Left ventricle myocardium inferior (tissue), 1 donor: ENCODE measurements around the gene FTO. TPM values are rescaled to one million over a fixed set of nuclear protein-coding genes. Genes with fewer than 3 reads are reported as not detected.

ENCODE experiments used
- DNase-seq: peaks from one replicate; pipeline ENCODE4 v3.0.0-alpha.2; 2020
- H3K27ac ChIP-seq: fragments of 200-600 bp; replicated peaks from 2 replicates; pipeline ENCODE4 v1.8.0; 2021
- H3K27me3 ChIP-seq: fragments of 200-600 bp; 2 replicates; pipeline ENCODE4 v1.8.0; 2021; ENCODE audit warnings: low read depth
- H3K36me3 ChIP-seq: fragments of 200-600 bp; 2 replicates; pipeline ENCODE4 v1.8.0; 2021
- H3K4me1 ChIP-seq: fragments of 200-600 bp; 2 replicates; pipeline ENCODE4 v1.8.0; 2021
- H3K4me3 ChIP-seq: fragments of 200-600 bp; 2 replicates; pipeline ENCODE4 v1.8.0; 2021; ENCODE audit warnings: mild to moderate bottlenecking, moderate library complexity
- H3K9me3 ChIP-seq: fragments of 200-600 bp; replicated peaks from 2 replicates; pipeline ENCODE4 v1.8.0; 2021
- CTCF ChIP-seq: fragments of 200-600 bp; IDR thresholded peaks from 2 replicates; pipeline ENCODE4 v1.8.0; 2021; ENCODE audit warnings: antibody characterized with exemption, mild to moderate bottlenecking, borderline replicate concordance
- intact Hi-C: fragments of 100-400 bp; cut with micrococcal nuclease; formaldehyde crosslinking; loops from one replicate; pipeline ENCODE4 v1.11.0; 2022
- total RNA-seq: library from RNA; stranded (reverse); fragmentation: NEBNext Ultra II Directional; extraction: Animal tissue kit (Norgen Biotek cat#: 25700); gene quantifications from one replicate; pipeline ENCODE4 v1.2.1, GENCODE V29; 2021
- donor health status: DM: no; HTN: yes; CAD: no; lungs with severe emphysema.

FTO gene
- total RNA-seq, 1 donor from 2014 or later = 78.4 TPM

DNA sequence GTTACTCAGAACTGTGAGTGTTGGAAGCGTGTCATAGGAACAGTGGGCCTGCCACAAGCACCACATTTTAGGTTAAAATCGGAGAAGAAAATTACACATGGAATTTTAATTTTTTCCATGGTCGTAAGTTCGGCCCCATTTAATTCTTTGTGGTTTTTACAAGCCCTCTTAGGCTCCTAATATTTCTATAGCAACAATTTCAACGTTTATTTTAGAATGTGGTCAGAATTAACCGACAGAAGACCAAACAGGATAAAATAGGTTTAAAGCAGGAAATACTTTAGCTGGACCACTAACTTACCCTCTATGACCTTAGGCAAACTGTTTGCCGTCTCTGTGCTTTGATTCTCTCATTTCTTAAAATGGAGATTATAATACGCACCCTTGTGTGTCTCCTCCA, 69.9 kb downstream of the FTO start:
- intact Hi-C loops = loop anchor here (10.0 kb wide), 1 partner anchor 1371 kb away; no protein-coding TSS in a partner anchor
- DNase-seq = no peak
- no peaks in the 10 kb centered on the region for H3K36me3 ChIP-seq
- no peaks in the 10 kb centered on the region for H3K9me3 ChIP-seq
- H3K27ac ChIP-seq = peak overlapping the region; percentile 66
- H3K4me3 ChIP-seq = no peak overlapping the region
- no peaks in the 10 kb centered on the region for H3K27me3 ChIP-seq
- no peak for TF ChIP-seq CTCF
- peaks cover 86% of the 10 kb centered on the region for H3K4me1 ChIP-seq

- DNase-seq = no peak
- intact Hi-C loops = loop anchor here (10.0 kb wide), 1 partner anchor 1370 kb away; no protein-coding TSS in a partner anchor
- TF ChIP-seq CTCF = no peak
- Histone ChIP-seq H3K27ac (peak overlapping the region; percentile 26), H3K36me3 (no peaks in the 10 kb centered on the region), H3K27me3 (no peaks in the 10 kb centered on the region), H3K4me3 (no peak overlapping the region), H3K9me3 (no peaks in the 10 kb centered on the region), H3K4me1 (peaks cover 78% of the 10 kb centered on the region)
Observed at GRCh38 chr16:53775106-53775820, 71.3 kb downstream of the FTO start.

GRCh38 chr16:53775821-53776431, 72.0 kb downstream of the FTO start:
- no peaks in the 10 kb centered on the region for H3K9me3 ChIP-seq
- H3K36me3 ChIP-seq = no peaks in the 10 kb centered on the region
- peak; percentile 21 for DNase-seq
- H3K4me1 ChIP-seq = peaks cover 75% of the 10 kb centered on the region
- intact Hi-C loops = loop anchor here (10.0 kb wide), 1 partner anchor 1369 kb away; no protein-coding TSS in a partner anchor
- H3K4me3 ChIP-seq = no peak overlapping the region
- peak overlapping the region; percentile 26 for H3K27ac ChIP-seq
- H3K27me3 ChIP-seq = no peaks in the 10 kb centered on the region
- no peak for TF ChIP-seq CTCF

GRCh38 chr16:53779186-53779585, 75.2 kb downstream of the FTO start:
- H3K36me3 ChIP-seq = no peaks in the 10 kb centered on the region
- no peak overlapping the region for H3K27ac ChIP-seq
- no peak overlapping the region for H3K4me3 ChIP-seq
- peaks cover 52% of the 10 kb centered on the region for H3K4me1 ChIP-seq
- intact Hi-C loops = loop anchor here (10.0 kb wide), 1 partner anchor 1366 kb away; no protein-coding TSS in a partner anchor
- DNase-seq = no peak
- H3K27me3 ChIP-seq = no peaks in the 10 kb centered on the region
- H3K9me3 ChIP-seq = no peaks in the 10 kb centered on the region
- TF ChIP-seq CTCF = no peak

- intact Hi-C loops = no loop called here
- Histone ChIP-seq H3K27ac (no peak overlapping the region), H3K4me3 (no peak overlapping the region), H3K27me3 (no peaks in the 10 kb centered on the region), H3K9me3 (no peaks in the 10 kb centered on the region), H3K36me3 (no peaks in the 10 kb centered on the region), H3K4me1 (peaks cover 43% of the 10 kb centered on the region)
- DNase-seq = no peak
- TF ChIP-seq CTCF = no peak
Observed at GRCh38 chr16:53780051-53780450, 76.1 kb downstream of the FTO start.
